H9 (cell line): ENCODE data around the gene THAP3. TPM values are rescaled to one million over a fixed set of nuclear protein-coding genes. Genes with fewer than 3 reads are reported as not detected.
A peak's percentile ranks its signal among the peaks of the same experiment; 100 is the strongest.

Source experiments
- DNase-seq: peaks from one replicate; pipeline ENCODE4 v3.0.0-alpha.2; 2017
- H2AFZ ChIP-seq: one replicate; pipeline ENCODE4 v1.6.1; 2013; ENCODE audit warnings: mild to moderate bottlenecking, low read length, control low read depth, moderate library complexity
- H2AK5ac ChIP-seq: 2 replicates; pipeline ENCODE4 v1.6.1; 2013; ENCODE audit warnings: low read length, control low read depth, mixed read lengths; ENCODE audit not compliant: insufficient read length
- H2BK120ac ChIP-seq: one replicate; pipeline ENCODE4 v1.6.1; 2013; ENCODE audit warnings: low read depth, mild to moderate bottlenecking, low read length, control low read depth, inconsistent platforms; ENCODE audit not compliant: poor library complexity, severe bottlenecking
- H2BK12ac ChIP-seq: 2 replicates; pipeline ENCODE4 v1.6.1; 2013; ENCODE audit warnings: low read length, control low read depth, mixed read lengths, low read depth; ENCODE audit not compliant: insufficient read length
- H2BK15ac ChIP-seq: 2 replicates; pipeline ENCODE4 v1.6.1; 2013; ENCODE audit warnings: low read depth, low read length, control low read depth
- H2BK20ac ChIP-seq: one replicate; pipeline ENCODE4 v1.6.1; 2013; ENCODE audit warnings: low read depth, mild to moderate bottlenecking, low read length, control low read depth, inconsistent platforms; ENCODE audit not compliant: poor library complexity, severe bottlenecking
- H2BK5ac ChIP-seq: 2 replicates; pipeline ENCODE4 v1.6.1; 2013; ENCODE audit warnings: low read length, control low read depth, mixed read lengths; ENCODE audit not compliant: insufficient read length
- H3K14ac ChIP-seq: 2 replicates; pipeline ENCODE4 v1.6.1; 2013; ENCODE audit warnings: low read length, control low read depth; ENCODE audit not compliant: insufficient read depth
- H3K18ac ChIP-seq: 2 replicates; pipeline ENCODE4 v1.6.1; 2013; ENCODE audit warnings: low read depth, mild to moderate bottlenecking, mixed read lengths, low read length, control low read depth; ENCODE audit not compliant: insufficient read length
- H3K23ac ChIP-seq: 2 replicates; pipeline ENCODE4 v1.6.1; 2013; ENCODE audit warnings: low read length, control low read depth, mixed read lengths, low read depth; ENCODE audit not compliant: insufficient read length
- H3K23me2 ChIP-seq: 2 replicates; pipeline ENCODE4 v1.6.1; 2013; ENCODE audit warnings: low read depth, mild to moderate bottlenecking, mixed read lengths, low read length, control low read depth; ENCODE audit not compliant: insufficient read length, poor library complexity, severe bottlenecking
- H3K27ac ChIP-seq: 2 replicates; pipeline ENCODE4 v1.5.1; 2013; ENCODE audit warnings: low read length, control low read depth, mixed read lengths, low read depth; ENCODE audit not compliant: insufficient read length
- H3K27me3 ChIP-seq: 2 replicates; pipeline ENCODE4 v1.6.1; 2013; ENCODE audit warnings: low read length, control low read depth, inconsistent platforms; ENCODE audit not compliant: insufficient read depth
- H3K4ac ChIP-seq: 2 replicates; pipeline ENCODE4 v1.6.1; 2013; ENCODE audit warnings: low read depth, mild to moderate bottlenecking, control low read depth, inconsistent platforms, low read length, moderate library complexity
- H3K4me1 ChIP-seq: 2 replicates; pipeline ENCODE4 v1.6.1; 2013; ENCODE audit warnings: low read length, control low read depth, inconsistent platforms; ENCODE audit not compliant: insufficient read depth
- H3K4me2 ChIP-seq: 2 replicates; pipeline ENCODE4 v1.6.1; 2013; ENCODE audit warnings: low read length, control low read depth, mixed read lengths; ENCODE audit not compliant: insufficient read length, insufficient read depth
- H3K56ac ChIP-seq: 2 replicates; pipeline ENCODE4 v1.6.1; 2013; ENCODE audit warnings: low read depth, mild to moderate bottlenecking, mixed read lengths, low read length, control low read depth; ENCODE audit not compliant: insufficient read length
- H3K79me1 ChIP-seq: 2 replicates; pipeline ENCODE4 v1.6.1; 2013; ENCODE audit warnings: low read depth, mild to moderate bottlenecking, moderate library complexity, low read length, control low read depth, inconsistent platforms; ENCODE audit not compliant: insufficient read depth, poor library complexity, severe bottlenecking
- H3K79me2 ChIP-seq: 2 replicates; pipeline ENCODE4 v1.6.1; 2013; ENCODE audit warnings: low read length, control low read depth, inconsistent platforms; ENCODE audit not compliant: insufficient read depth
- H3K9ac ChIP-seq: 2 replicates; pipeline ENCODE4 v1.6.1; 2013; ENCODE audit warnings: low read length, control low read depth, mixed read lengths; ENCODE audit not compliant: insufficient read length; ENCODE audit errors: extremely low read depth
- H3K9me3 ChIP-seq: one replicate; pipeline ENCODE4 v1.6.1; 2013; ENCODE audit warnings: low read depth, low read length, inconsistent platforms; ENCODE audit not compliant: control insufficient read depth
- H3T11ph ChIP-seq: one replicate; pipeline ENCODE4 v1.6.1; 2013; ENCODE audit warnings: mild to moderate bottlenecking, low read length, control low read depth, inconsistent platforms
- H4K20me1 ChIP-seq: one replicate; pipeline ENCODE4 v1.6.1; 2013; ENCODE audit not compliant: control insufficient read depth, insufficient read length, insufficient read depth
- H4K5ac ChIP-seq: 2 replicates; pipeline ENCODE4 v1.6.1; 2013; ENCODE audit warnings: low read depth, mild to moderate bottlenecking, mixed read lengths, low read length, control low read depth; ENCODE audit not compliant: insufficient read length
- H4K8ac ChIP-seq: replicated peaks from 2 replicates; pipeline ENCODE4 v1.6.1; 2013; ENCODE audit warnings: low read length, control low read depth, mixed read lengths, low read depth; ENCODE audit not compliant: insufficient read length
- H4K91ac ChIP-seq: 2 replicates; pipeline ENCODE4 v1.6.1; 2013; ENCODE audit warnings: low read depth, mild to moderate bottlenecking, moderate library complexity, mixed read lengths, low read length, control low read depth; ENCODE audit not compliant: insufficient read length
- H3K27ac Mint-ChIP-seq, 3 experiments: 2 replicates in 2 of 3; 3 replicates in 1 of 3; pipeline ENCODE4 v1.8.0; 2020 to 2021; ENCODE audit warnings: mixed read lengths in 3 of 3, mild to moderate bottlenecking in 1 of 3, moderate library complexity in 1 of 3
- H3K27me3 Mint-ChIP-seq: 2 replicates; pipeline ENCODE4 v1.8.0; 2021; ENCODE audit warnings: low read depth, mild to moderate bottlenecking, moderate library complexity, mixed read lengths
- H3K36me3 Mint-ChIP-seq, 3 experiments: 2 replicates in 2 of 3; 3 replicates in 1 of 3; pipeline ENCODE4 v1.8.0; 2020 to 2021; ENCODE audit warnings: low read depth in 3 of 3, mixed read lengths in 3 of 3; ENCODE audit not compliant: insufficient read depth in 1 of 3
- H3K4me1 Mint-ChIP-seq, 2 experiments: 2 replicates each; pipeline ENCODE4 v1.8.0; 2020; ENCODE audit warnings: mixed read lengths in 2 of 2
- H3K4me3 Mint-ChIP-seq, 2 experiments: 2 replicates in 1 of 2; 3 replicates in 1 of 2; pipeline ENCODE4 v1.8.0; 2020 to 2021; ENCODE audit warnings: mild to moderate bottlenecking in 2 of 2, mixed read lengths in 2 of 2, moderate library complexity in 1 of 2
- H3K9me3 Mint-ChIP-seq, 2 experiments: 2 replicates in 1 of 2; 3 replicates in 1 of 2; pipeline ENCODE4 v1.8.0; 2020; ENCODE audit warnings: mild to moderate bottlenecking in 2 of 2, mixed read lengths in 2 of 2, moderate library complexity in 1 of 2
- WGBS: extraction: QIAGEN DNeasy Blood & Tissue Kit; methylation state at CpG from one replicate; pipeline ENCODE4 v1.1.7; 2013; ENCODE audit warnings: missing lambda C conversion rate, low lambda C conversion rate, mixed read lengths; ENCODE audit not compliant: insufficient read length; ENCODE audit errors: extremely low coverage; 5-methylcytosine and 5-hydroxymethylcytosine counted together
- total RNA-seq: library from RNA; stranded (reverse); gene quantifications from 2 replicates; pipeline ENCODE4 v1.2.1, GENCODE V29; 2021
- TF ChIP-seq, protein P1 (sequence below): fragments of 200-600 bp; sonication (generic); conservative IDR thresholded peaks from 3 replicates; pipeline ENCODE4 v1.8.0; 2021; ENCODE audit warnings: antibody characterized with exemption, mild to moderate bottlenecking

Gene THAP3
- total RNA-seq, 1 experiment from 2014 or later, result 15.3 TPM

DNA sequence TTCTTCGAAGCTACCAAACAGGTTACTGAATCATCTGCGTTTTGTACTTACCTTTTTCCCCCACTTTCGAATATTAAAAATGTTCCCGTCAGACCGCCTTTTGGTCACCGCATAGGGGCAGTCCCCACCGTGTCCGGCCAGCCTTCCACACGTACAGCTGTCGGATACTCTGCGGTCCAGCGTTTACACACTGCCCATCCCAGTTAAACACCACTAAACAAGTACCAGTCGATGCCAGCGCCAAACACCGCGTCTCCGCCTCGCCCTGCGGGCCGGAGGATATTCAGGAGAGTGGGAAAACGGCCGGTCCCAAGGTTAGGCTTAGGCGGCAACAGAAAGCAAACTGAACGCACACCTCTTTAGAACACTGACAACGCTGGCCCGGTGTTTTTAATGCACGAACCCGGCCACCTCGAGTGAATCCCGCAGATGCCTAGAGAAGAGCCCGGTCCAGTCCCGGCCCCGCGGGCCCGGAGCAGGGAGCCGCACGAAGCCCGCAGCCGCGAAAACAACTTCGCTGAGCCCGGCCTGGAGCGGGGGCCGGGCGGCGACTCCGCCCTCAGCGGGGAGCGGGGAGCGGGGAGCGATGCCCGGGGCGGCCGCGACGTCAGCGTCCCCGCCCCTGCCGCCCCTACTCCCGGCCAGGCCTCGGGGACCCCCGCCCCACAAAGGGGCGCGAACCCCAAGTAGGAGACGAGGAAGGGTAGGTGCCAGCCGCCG is 11.9 kb upstream of the THAP3 start:
- H3K4me2 ChIP-seq, result peak overlapping the region; percentile 76
- TF ChIP-seq, protein P1, sequence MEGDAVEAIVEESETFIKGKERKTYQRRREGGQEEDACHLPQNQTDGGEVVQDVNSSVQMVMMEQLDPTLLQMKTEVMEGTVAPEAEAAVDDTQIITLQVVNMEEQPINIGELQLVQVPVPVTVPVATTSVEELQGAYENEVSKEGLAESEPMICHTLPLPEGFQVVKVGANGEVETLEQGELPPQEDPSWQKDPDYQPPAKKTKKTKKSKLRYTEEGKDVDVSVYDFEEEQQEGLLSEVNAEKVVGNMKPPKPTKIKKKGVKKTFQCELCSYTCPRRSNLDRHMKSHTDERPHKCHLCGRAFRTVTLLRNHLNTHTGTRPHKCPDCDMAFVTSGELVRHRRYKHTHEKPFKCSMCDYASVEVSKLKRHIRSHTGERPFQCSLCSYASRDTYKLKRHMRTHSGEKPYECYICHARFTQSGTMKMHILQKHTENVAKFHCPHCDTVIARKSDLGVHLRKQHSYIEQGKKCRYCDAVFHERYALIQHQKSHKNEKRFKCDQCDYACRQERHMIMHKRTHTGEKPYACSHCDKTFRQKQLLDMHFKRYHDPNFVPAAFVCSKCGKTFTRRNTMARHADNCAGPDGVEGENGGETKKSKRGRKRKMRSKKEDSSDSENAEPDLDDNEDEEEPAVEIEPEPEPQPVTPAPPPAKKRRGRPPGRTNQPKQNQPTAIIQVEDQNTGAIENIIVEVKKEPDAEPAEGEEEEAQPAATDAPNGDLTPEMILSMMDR, result no peak
- no peaks in the 10 kb centered on the region for H3K27me3 ChIP-seq
- peaks cover 14% of the 10 kb centered on the region for H3K27me3 Mint-ChIP-seq
- no peak overlapping the region for H2AK5ac ChIP-seq
- peaks cover 3 to 18% (median 11%) of the 10 kb centered on the region in 3 experiments; a peak in 6 of 7 replicates for H3K36me3 Mint-ChIP-seq
- H3K23me2 ChIP-seq, result peaks cover 17% of the 10 kb centered on the region
- peaks cover 13 to 15% of the 10 kb centered on the region in 2 experiments for H3K4me1 Mint-ChIP-seq
- no peaks in the 10 kb centered on the region for H3K9me3 ChIP-seq
- no peak overlapping the region for H3K23ac ChIP-seq
- H4K20me1 ChIP-seq, result no peaks in the 10 kb centered on the region
- no peak overlapping the region for H3K14ac ChIP-seq
- WGBS, result no CpG with 5 or more reads among the region's 67 CpGs
- H3K4me1 ChIP-seq, result no peaks in the 10 kb centered on the region
- no peak overlapping the region for H2BK12ac ChIP-seq
- no peak overlapping the region for H3K56ac ChIP-seq
- H3K4me3 Mint-ChIP-seq, result peak overlapping the region; percentile 81 to 89
- no peak overlapping the region for H3K18ac ChIP-seq
- H2AFZ ChIP-seq, result peak overlapping the region; percentile 2
- H2BK15ac ChIP-seq, result no peak overlapping the region
- H3K79me1 ChIP-seq, result peaks cover 6% of the 10 kb centered on the region
- H4K5ac ChIP-seq, result no peak overlapping the region
- DNase-seq, result no peak
- no peak overlapping the region for H3K27ac ChIP-seq
- no peak overlapping the region for H2BK20ac ChIP-seq
- H4K8ac ChIP-seq, result no peak overlapping the region
- H4K91ac ChIP-seq, result no peak overlapping the region
- H3K27ac Mint-ChIP-seq, result peak overlapping the region in 2 of 3 experiments; percentile 32 to 89; a peak in 3 of 7 replicates
- no peak overlapping the region for H3T11ph ChIP-seq
- no peak overlapping the region for H3K4ac ChIP-seq
- no peaks in the 10 kb centered on the region; a peak in 1 of 5 replicates for H3K9me3 Mint-ChIP-seq
- H2BK5ac ChIP-seq, result no peak overlapping the region
- peaks cover 14% of the 10 kb centered on the region; the same call in 1 of the 2 replicates for H3K79me2 ChIP-seq
- H2BK120ac ChIP-seq, result no peak overlapping the region
- peak overlapping the region; percentile 2 for H3K9ac ChIP-seq
